H1 (cell line): Measurements from ENCODE around the gene SLC23A3.

Experiments used
- CTCF ChIP-seq, 3 experiments: IDR thresholded peaks; 1 replicate in 2 of 3; 2 replicates in 1 of 3; pipeline versions ENCODE4 v1.5.1 to v1.6.1; 2011; ENCODE audit warnings: low read length in 3 of 3, mild to moderate bottlenecking in 3 of 3, inconsistent platforms in 2 of 3, low read depth in 1 of 3, moderate library complexity in 1 of 3; ENCODE audit not compliant: insufficient read depth in 1 of 3; ENCODE audit errors: control extremely low read depth in 1 of 3
- POLR2A ChIP-seq, 2 experiments: IDR thresholded peaks; 1 replicate in 1 of 2; 2 replicates in 1 of 2; pipeline ENCODE4 v1.6.1; 2011; ENCODE audit warnings: low read depth in 2 of 2, low read length in 2 of 2, mild to moderate bottlenecking in 2 of 2; ENCODE audit errors: control extremely low read depth in 1 of 2
- POLR2AphosphoS5 ChIP-seq: IDR thresholded peaks from 2 replicates; pipeline ENCODE4 v1.6.1; 2011; ENCODE audit warnings: low read depth, low read length
- SP1 ChIP-seq: IDR thresholded peaks from 2 replicates; pipeline ENCODE4 v1.6.1; 2011; ENCODE audit warnings: low read depth, low read length

GRCh38 chr2:219214141-219214540 lies 44.3 kb upstream of the SLC23A3 start:
- TF ChIP-seq CTCF (IDR thresholded peaks at IDR 0.05; ENCODE audit: control extremely low read depth in 1 of 3, insufficient read depth in 1 of 3, low read depth in 1 of 3, low read length in 3 of 3) (no peak), SP1 (no peak), POLR2AphosphoS5 (no peak), POLR2A (IDR thresholded peaks at IDR 0.05; ENCODE audit: control extremely low read depth in 1 of 2, low read depth in 2 of 2, low read length in 2 of 2) (no peak)
